ENCODE results near the gene UBE2Z.

Gene UBE2Z

DNA sequence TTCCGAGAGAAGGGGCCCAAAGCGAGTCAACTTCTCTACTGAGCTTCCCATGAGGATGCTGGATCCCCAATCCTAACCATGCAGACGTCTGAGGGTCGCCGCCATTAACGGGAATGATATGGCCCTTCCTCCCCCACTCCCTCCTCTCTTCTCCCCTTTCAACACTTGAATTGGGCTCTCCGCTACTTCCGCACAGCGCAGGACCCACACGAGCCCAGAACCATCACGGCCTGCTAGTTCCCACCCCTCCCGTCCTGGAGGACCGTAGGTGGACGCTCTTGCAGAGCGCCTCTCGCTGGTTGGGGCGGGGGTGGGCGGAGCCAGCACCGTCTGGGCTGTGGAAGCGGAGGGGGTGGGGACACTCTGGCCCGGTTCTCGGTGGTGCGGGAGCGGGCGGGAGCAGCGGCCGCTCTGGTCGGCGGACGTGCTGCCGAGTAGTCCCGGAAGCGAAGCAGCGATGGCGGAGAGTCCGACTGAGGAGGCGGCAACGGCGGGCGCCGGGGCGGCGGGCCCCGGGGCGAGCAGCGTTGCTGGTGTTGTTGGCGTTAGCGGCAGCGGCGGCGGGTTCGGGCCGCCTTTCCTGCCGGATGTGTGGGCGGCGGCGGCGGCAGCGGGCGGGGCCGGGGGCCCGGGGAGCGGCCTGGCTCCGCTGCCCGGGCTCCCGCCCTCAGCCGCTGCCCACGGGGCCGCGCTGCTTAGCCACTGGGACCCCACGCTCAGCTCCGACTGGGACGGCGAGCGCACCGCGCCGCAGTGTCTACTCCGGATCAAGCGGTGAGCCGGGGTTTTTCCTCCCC, at the start of gene UBE2Z:
Gene UBE2Z, plus strand, starts transcription at position 361 of the 797 bp plus-strand sequence. Its CDS starts 97 bp downstream, at position 458.
- DNase-seq (ENCODE audit: extremely low spot score) = peak; percentile 96
- ChIA-PET POLR2A (interaction anchor here (1.0 to 2.0 kb wide), 2 partner anchors 9 to 15 kb away, joined by 3 to 7 read pairs; partner anchors contain the start of gene ATP5MC1), CTCF (interaction anchor here (1.1 to 2.9 kb wide), 6 partner anchors 15 to 128 kb away, joined by 3 to 17 read pairs (median 6); partner anchors contain the start of gene ATP5MC1)
- no peak for TF ChIP-seq CTCF (IDR thresholded peaks at IDR 0.05; ENCODE audit: control extremely low read depth, extremely low read depth, low read depth, missing control alignments)

DNA sequence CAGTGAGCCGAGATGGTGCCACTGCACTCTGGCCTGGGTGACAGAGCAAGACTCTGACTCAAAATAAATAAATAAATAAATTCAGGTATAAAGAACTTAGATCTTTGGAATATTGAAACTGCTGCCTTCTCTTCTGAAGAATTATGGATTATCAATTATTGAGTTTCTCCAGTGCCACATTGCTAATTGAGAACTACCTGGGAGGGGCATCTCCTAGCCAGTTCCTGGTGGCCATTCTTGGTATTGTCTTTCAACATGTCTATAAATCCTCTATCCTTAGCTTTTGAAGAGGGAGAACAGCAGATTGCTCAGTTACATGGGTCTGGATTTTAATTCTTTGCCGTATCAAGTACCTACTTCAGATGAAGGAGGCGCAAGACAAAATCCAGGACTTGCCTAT, 48.2 kb upstream of the UBE2Z start:
- TF ChIP-seq CTCF (IDR thresholded peaks at IDR 0.05; ENCODE audit: control extremely low read depth, extremely low read depth, low read depth, missing control alignments) = no peak
- CTCF ChIA-PET = interaction anchor here (0.9 to 12.1 kb wide), 8 partner anchors 19 to 55 kb away, joined by 3 to 109 read pairs (median 8); no protein-coding TSS in a partner anchor
- POLR2A ChIA-PET = no interaction called here
- DNase-seq (ENCODE audit: extremely low spot score) = no peak

- CTCF ChIA-PET = interaction anchor here (0.8 to 12.1 kb wide), 8 partner anchors 19 to 172 kb away, joined by 3 to 109 read pairs (median 8); no protein-coding TSS in a partner anchor
- POLR2A ChIA-PET = no interaction called here
- DNase-seq (ENCODE audit: extremely low spot score) = no peak
- TF ChIP-seq CTCF (IDR thresholded peaks at IDR 0.05; ENCODE audit: control extremely low read depth, extremely low read depth, low read depth, missing control alignments) = no peak
These were observed 47.8 kb upstream of the UBE2Z start for GRCh38 chr17:48860456-48860855.

DNA sequence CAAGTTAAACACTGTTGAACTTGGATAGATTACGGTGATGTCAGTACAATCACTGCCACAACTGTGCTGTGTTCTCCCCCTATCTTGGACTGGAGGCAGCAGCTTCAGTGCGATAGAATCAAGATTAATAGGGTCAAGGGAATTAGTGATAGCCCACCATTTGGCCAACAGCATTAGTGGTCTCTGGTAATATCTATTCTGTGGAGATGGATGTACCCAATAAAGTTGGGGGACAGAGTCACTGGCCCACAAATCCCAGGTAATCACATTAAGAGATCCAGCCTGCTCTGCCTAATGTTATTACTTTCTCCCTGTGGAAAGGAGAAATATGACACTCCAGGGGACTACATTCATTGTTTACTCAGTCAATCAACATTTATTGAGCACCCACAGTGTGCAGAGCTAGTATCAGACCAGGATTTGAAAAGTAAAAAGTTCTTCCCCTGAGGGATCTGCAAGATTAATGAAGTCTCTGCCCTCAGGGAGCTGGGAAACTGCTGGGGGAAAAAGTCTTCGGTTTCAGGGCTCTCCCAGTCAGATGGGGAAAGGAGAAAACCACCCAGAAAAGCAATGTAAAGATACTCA, 39.2 kb upstream of the UBE2Z start:
- DNase-seq (ENCODE audit: extremely low spot score) = no peak
- POLR2A ChIA-PET = interaction anchor here (1.0 kb wide), 1 partner anchor 23 kb away, joined by 3 read pairs; the partner anchor contains the start of gene ATP5MC1
- CTCF ChIA-PET = interaction anchor here (1.0 to 4.1 kb wide), 6 partner anchors 10 to 190 kb away, joined by 3 to 33 read pairs (median 4); no protein-coding TSS in a partner anchor
- TF ChIP-seq CTCF (IDR thresholded peaks at IDR 0.05; ENCODE audit: control extremely low read depth, extremely low read depth, low read depth, missing control alignments) = no peak

GRCh38 chr17:48869821-48870318, 38.3 kb upstream of the UBE2Z start:
- no peak for TF ChIP-seq CTCF (IDR thresholded peaks at IDR 0.05; ENCODE audit: control extremely low read depth, extremely low read depth, low read depth, missing control alignments)
- no peak for DNase-seq (ENCODE audit: extremely low spot score)
- ChIA-PET POLR2A (interaction anchor here (1.0 kb wide), 1 partner anchor 23 kb away, joined by 3 read pairs; the partner anchor contains the start of gene ATP5MC1), CTCF (interaction anchor here (1.0 to 4.1 kb wide), 8 partner anchors 9 to 191 kb away, joined by 3 to 33 read pairs (median 4); no protein-coding TSS in a partner anchor)

GRCh38 chr17:48871035-48871550, 37.1 kb upstream of the UBE2Z start:
- TF ChIP-seq CTCF (IDR thresholded peaks at IDR 0.05; ENCODE audit: control extremely low read depth, extremely low read depth, low read depth, missing control alignments) = no peak
- no peak for DNase-seq (ENCODE audit: extremely low spot score)
- ChIA-PET POLR2A (no interaction called here), CTCF (interaction anchor here (1.1 to 19.9 kb wide), 4 partner anchors 8 to 193 kb away, joined by 3 to 770 read pairs (median 18); partner anchors contain the start of gene TTLL6)

Data from GM10248 (cell line).